PFSK-1 (cell line): Measurements from ENCODE around the gene SELENOI.

Source experiments
- FOXP2 ChIP-seq: optimal IDR thresholded peaks from 2 replicates; pipeline ENCODE3; 2011; ENCODE audit warnings: borderline replicate concordance, control low read depth, inconsistent platforms; ENCODE audit not compliant: insufficient read depth; ENCODE audit errors: extremely low read length, extremely low read depth
- POLR2AphosphoS5 ChIP-seq: IDR thresholded peaks from 2 replicates; pipeline ENCODE4 v1.6.1; 2012; ENCODE audit warnings: low read depth, mild to moderate bottlenecking, control low read depth, low read length, moderate library complexity
- SIN3A ChIP-seq: IDR thresholded peaks from 2 replicates; pipeline ENCODE4 v1.6.1; 2012; ENCODE audit warnings: mild to moderate bottlenecking, low read length, moderate library complexity, borderline replicate concordance; ENCODE audit not compliant: insufficient read depth
- TAF1 ChIP-seq: IDR thresholded peaks from 2 replicates; pipeline ENCODE4 v1.6.1; 2012; ENCODE audit warnings: low read length, control low read depth, borderline replicate concordance; ENCODE audit not compliant: insufficient read depth
- TF ChIP-seq, protein P1 (sequence below), 2 experiments: IDR thresholded peaks; 2 replicates each; pipeline versions ENCODE4 v1.6.1 to v1.8.0; 2011 to 2012; ENCODE audit warnings: low read depth in 2 of 2, low read length in 2 of 2, control low read depth in 1 of 2, inconsistent platforms in 1 of 2, mild to moderate bottlenecking in 1 of 2, moderate library complexity in 1 of 2; ENCODE audit not compliant: insufficient read depth in 1 of 2

Gene SELENOI

DNA sequence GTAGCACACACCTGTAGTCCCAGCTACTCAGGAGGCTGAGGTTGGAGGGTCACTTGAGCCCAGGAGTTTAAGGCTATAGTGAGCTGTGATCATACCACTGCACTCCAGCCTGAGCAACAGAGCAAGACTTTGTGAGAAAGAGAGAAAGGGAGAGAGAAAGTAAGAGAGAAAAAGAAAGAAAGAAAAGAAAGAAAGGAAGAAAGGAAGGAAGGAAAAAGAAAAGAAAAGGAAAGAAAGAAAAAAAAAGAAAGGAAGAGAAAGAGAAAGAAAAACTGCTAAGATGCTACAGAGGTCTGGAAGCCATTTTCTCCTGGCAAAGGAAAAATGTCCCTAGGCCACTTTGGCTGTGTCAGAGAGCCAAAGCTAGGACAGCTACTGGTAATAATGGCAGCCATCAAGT is 86.4 kb downstream of the SELENOI start:
- TF ChIP-seq FOXP2, result no peak
- no peak for TF ChIP-seq TAF1
- no peak for TF ChIP-seq POLR2AphosphoS5
- TF ChIP-seq, protein P1, sequence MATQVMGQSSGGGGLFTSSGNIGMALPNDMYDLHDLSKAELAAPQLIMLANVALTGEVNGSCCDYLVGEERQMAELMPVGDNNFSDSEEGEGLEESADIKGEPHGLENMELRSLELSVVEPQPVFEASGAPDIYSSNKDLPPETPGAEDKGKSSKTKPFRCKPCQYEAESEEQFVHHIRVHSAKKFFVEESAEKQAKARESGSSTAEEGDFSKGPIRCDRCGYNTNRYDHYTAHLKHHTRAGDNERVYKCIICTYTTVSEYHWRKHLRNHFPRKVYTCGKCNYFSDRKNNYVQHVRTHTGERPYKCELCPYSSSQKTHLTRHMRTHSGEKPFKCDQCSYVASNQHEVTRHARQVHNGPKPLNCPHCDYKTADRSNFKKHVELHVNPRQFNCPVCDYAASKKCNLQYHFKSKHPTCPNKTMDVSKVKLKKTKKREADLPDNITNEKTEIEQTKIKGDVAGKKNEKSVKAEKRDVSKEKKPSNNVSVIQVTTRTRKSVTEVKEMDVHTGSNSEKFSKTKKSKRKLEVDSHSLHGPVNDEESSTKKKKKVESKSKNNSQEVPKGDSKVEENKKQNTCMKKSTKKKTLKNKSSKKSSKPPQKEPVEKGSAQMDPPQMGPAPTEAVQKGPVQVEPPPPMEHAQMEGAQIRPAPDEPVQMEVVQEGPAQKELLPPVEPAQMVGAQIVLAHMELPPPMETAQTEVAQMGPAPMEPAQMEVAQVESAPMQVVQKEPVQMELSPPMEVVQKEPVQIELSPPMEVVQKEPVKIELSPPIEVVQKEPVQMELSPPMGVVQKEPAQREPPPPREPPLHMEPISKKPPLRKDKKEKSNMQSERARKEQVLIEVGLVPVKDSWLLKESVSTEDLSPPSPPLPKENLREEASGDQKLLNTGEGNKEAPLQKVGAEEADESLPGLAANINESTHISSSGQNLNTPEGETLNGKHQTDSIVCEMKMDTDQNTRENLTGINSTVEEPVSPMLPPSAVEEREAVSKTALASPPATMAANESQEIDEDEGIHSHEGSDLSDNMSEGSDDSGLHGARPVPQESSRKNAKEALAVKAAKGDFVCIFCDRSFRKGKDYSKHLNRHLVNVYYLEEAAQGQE (IDR thresholded peaks at IDR 0.05; ENCODE audit: insufficient read depth in 1 of 2, low read depth in 2 of 2, low read length in 2 of 2), result no peak
- TF ChIP-seq SIN3A, result no peak

DNA sequence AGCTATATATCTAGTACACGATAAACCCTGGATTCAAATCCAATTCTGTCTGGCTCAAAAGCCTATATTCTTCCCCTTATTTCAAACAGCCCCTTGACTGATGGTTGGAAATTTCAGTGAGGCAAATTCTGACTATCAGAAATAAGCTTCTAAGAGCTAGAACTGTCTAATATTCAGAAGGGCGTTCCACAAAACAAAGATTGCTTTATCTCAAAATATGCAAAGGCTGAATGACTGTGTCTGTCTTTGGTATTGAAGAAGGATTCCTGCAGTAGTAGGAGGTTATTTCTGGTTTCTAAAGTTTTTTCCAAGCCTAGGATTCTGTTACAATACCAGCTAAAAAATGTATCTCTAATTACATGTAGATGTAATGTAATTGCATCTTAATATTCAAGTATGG is 86.9 kb downstream of the SELENOI start:
- TF ChIP-seq FOXP2 (no peak), SIN3A (no peak), POLR2AphosphoS5 (no peak), TAF1 (no peak)
- TF ChIP-seq, protein P1 (IDR thresholded peaks at IDR 0.05; ENCODE audit: insufficient read depth in 1 of 2, low read depth in 2 of 2, low read length in 2 of 2), result no peak

DNA sequence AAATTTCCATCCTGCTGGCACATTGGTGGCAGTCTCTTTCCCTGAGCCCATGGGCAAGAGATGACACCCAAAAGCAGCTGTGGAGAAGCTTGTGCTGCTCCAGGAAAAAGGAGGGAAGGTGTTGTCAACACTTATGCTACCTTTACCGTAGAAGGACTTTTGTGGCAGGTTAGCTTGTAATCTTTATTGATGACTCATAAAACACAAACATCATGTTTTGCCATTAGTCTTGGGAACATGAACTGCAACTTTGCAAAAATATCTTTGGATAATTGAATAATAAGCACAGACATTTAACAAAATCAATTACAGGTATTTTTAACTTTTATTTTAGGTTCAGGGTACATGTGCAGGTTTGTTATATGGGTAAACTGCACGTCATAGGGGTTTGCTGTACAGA is 89.2 kb downstream of the SELENOI start:
- no peak for TF ChIP-seq POLR2AphosphoS5
- no peak for TF ChIP-seq SIN3A
- TF ChIP-seq, protein P1 (IDR thresholded peaks at IDR 0.05; ENCODE audit: insufficient read depth in 1 of 2, low read depth in 2 of 2, low read length in 2 of 2), result no peak
- no peak for TF ChIP-seq TAF1

DNA sequence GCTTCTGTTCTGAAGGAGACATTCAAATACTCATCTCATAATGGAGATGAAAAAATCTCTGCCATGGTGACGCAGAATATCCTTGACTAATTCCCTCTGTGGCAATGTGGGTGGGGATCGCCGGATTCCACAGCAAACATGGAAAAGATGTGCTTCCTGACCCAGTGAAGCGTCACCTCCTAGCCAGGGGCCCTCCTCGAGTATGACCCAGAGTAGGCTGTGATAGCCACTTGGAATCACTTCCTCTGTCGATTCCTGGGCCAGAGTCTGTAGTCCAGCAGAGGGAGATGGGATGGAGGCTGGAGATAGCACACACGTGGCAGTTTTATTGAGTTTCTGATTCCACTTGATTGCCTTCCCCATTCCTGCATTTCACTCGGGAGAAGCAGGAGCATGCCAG is 92.6 kb downstream of the SELENOI start:
- TF ChIP-seq TAF1 (no peak), FOXP2 (no peak), POLR2AphosphoS5 (no peak), SIN3A (peak; percentile 31; the same call in 1 of the 2 replicates)
- TF ChIP-seq, protein P1 (IDR thresholded peaks at IDR 0.05; ENCODE audit: insufficient read depth in 1 of 2, low read depth in 2 of 2, low read length in 2 of 2), result 0 out of 4 replicates have a peak, but pooled peaks of 1 of the 2 experiments have one; percentile 33

DNA sequence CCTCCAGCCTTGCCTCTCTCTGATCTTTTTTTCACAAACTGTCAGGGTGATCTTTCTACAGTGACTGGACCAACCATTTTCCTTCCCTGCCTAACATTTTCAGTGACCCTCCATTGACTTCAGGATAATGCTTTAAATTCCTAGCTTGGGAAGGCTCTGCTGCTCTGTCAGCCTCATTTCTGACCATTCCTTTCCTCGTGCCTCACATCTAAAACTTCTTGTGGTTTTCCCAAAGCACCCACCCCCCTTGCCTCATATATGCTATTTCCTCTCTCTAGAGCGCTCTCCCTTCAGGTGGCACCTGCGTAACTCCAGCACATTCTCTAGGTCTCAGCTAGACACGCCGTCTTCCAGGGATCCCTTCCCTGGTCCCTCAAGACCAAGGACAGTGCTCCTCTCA is 93.0 kb downstream of the SELENOI start:
- TF ChIP-seq FOXP2, result no peak
- TF ChIP-seq, protein P1 (IDR thresholded peaks at IDR 0.05; ENCODE audit: insufficient read depth in 1 of 2, low read depth in 2 of 2, low read length in 2 of 2), result 0 out of 4 replicates have a peak, but pooled peaks of 1 of the 2 experiments have one; percentile 21
